MM.1S (cell line): ENCODE measurements around the gene PWWP2B.

Source experiments
- CTCF ChIP-seq: fragments of 300-600 bp; sonication (generic); IDR thresholded peaks from 2 replicates; pipeline ENCODE4 v1.5.1; 2016; ENCODE audit warnings: antibody characterized with exemption, low read length, mixed read lengths
- EZH2phosphoT487 ChIP-seq: fragments of 300-600 bp; sonication (generic); IDR thresholded peaks from 2 replicates; pipeline ENCODE4 v1.6.1; 2018; ENCODE audit warnings: antibody characterized with exemption, low read length

GRCh38 chr10:132350946-132351345 lies 46.1 kb upstream of the PWWP2B start:
- no peak for TF ChIP-seq CTCF
- no peak for TF ChIP-seq EZH2phosphoT487
